ENCODE results near the gene ITCH. TPM values are rescaled to one million over a fixed set of nuclear protein-coding genes. Genes with fewer than 3 reads are reported as not detected.
"Not testable (repeated sequence)": the region's sequence is repeated elsewhere in the genome, so short reads cannot be mapped to it uniquely, and the experiment has no call there.

Gene ITCH
- total RNA-seq, 1 experiment from 2014 or later = 63.9 TPM

- Histone ChIP-seq H3K4me3 (ENCODE audit: low read depth in 2 of 2, low read length in 2 of 2) (no peak overlapping the region), H3K27ac (ENCODE audit: low read length) (no peak overlapping the region), H3K4me1 (ENCODE audit: control insufficient read depth, insufficient read depth, low read length) (0 out of 2 replicates have a peak, but pooled peaks cover 3% of the 10 kb centered on the region), H3K9me3 (ENCODE audit: control insufficient read depth, insufficient read depth, low read depth, low read length) (no peaks in the 10 kb centered on the region), H3K36me3 (ENCODE audit: control insufficient read depth, insufficient read depth, low read length) (no peaks in the 10 kb centered on the region), H3K27me3 (ENCODE audit: control insufficient read depth, insufficient read depth, low read length) (no peaks in the 10 kb centered on the region)
- DNase-seq (ENCODE audit: low read depth, low spot score) = no peak
- no TSS peak for BruUV-seq (replicated peaks)
- intact Hi-C loops (cut with micrococcal nuclease; ENCODE audit: unreplicated experiment) (no loop called here), in situ Hi-C loops (cut with HindIII; ENCODE audit: low pct_unique_long_range_greater_than_20kb, low sequenced_read_pairs) (no loop called here)
- no peak for ATAC-seq
- TF ChIP-seq REST (IDR thresholded peaks at IDR 0.05; ENCODE audit: insufficient read depth in 1 of 2, low read depth in 2 of 2, low read length in 1 of 2) (no peak), POLR2AphosphoS5 (IDR thresholded peaks at IDR 0.05; ENCODE audit: low read depth, low read length) (no peak), CTCF (IDR thresholded peaks at IDR 0.05) (no peak), SIN3A (IDR thresholded peaks at IDR 0.05; ENCODE audit: borderline replicate concordance, insufficient read depth, low read depth, low read length) (no peak), TCF7L2 (IDR thresholded peaks at IDR 0.05; ENCODE audit: low read depth, low read length) (no peak)
- POLR2A ChIA-PET = no interaction called here
- CTCF ChIA-PET = no interaction called here
Observed at GRCh38 chr20:34345402-34345736, 17.7 kb upstream of the ITCH start.

- BruUV-seq (replicated peaks); H3K9me3 ChIP-seq (ENCODE audit: control insufficient read depth, insufficient read depth, low read depth, low read length); intact Hi-C loops (cut with micrococcal nuclease; ENCODE audit: unreplicated experiment); H3K27ac ChIP-seq (ENCODE audit: low read length); in situ Hi-C loops (cut with HindIII; ENCODE audit: low pct_unique_long_range_greater_than_20kb, low sequenced_read_pairs); DNase-seq (ENCODE audit: low read depth, low spot score); H3K27me3 ChIP-seq (ENCODE audit: control insufficient read depth, insufficient read depth, low read length); H3K4me1 ChIP-seq (ENCODE audit: control insufficient read depth, insufficient read depth, low read length); H3K36me3 ChIP-seq (ENCODE audit: control insufficient read depth, insufficient read depth, low read length); POLR2A ChIA-PET; ATAC-seq; H3K4me3 ChIP-seq (ENCODE audit: low read depth in 2 of 2, low read length in 2 of 2): not testable (repeated sequence)
- CTCF ChIA-PET = interaction anchor here (0.6 to 0.7 kb wide), 2 partner anchors 32 to 171 kb away, joined by 3 read pairs; no protein-coding TSS in a partner anchor
Observed at GRCh38 chr20:34345839-34346532, 17.1 kb upstream of the ITCH start.

GRCh38 chr20:34346533-34346865, 16.6 kb upstream of the ITCH start:
- H3K27me3 ChIP-seq (ENCODE audit: control insufficient read depth, insufficient read depth, low read length); POLR2A ChIA-PET; H3K36me3 ChIP-seq (ENCODE audit: control insufficient read depth, insufficient read depth, low read length); H3K27ac ChIP-seq (ENCODE audit: low read length); BruUV-seq (replicated peaks); H3K4me1 ChIP-seq (ENCODE audit: control insufficient read depth, insufficient read depth, low read length); in situ Hi-C loops (cut with HindIII; ENCODE audit: low pct_unique_long_range_greater_than_20kb, low sequenced_read_pairs); H3K4me3 ChIP-seq (ENCODE audit: low read depth in 2 of 2, low read length in 2 of 2); intact Hi-C loops (cut with micrococcal nuclease; ENCODE audit: unreplicated experiment); ATAC-seq; H3K9me3 ChIP-seq (ENCODE audit: control insufficient read depth, insufficient read depth, low read depth, low read length); DNase-seq (ENCODE audit: low read depth, low spot score): not testable (repeated sequence)
- CTCF ChIA-PET = interaction anchor here (0.6 to 0.7 kb wide), 2 partner anchors 32 to 171 kb away, joined by 3 read pairs; no protein-coding TSS in a partner anchor
